ENCODE measurements around the gene RPS15. TPM values are rescaled to one million over a fixed set of nuclear protein-coding genes. Genes with fewer than 3 reads are reported as not detected.

The RPS15 gene
- total RNA-seq, 2 experiments from 2014 or later = 1,642 to 1,717 TPM

- ChIA-PET CTCF (interaction anchor here (0.8 kb wide), 1 partner anchor 19 kb away, joined by 4 read pairs; no protein-coding TSS in a partner anchor), POLR2A (interaction anchor here (0.8 kb wide), 1 partner anchor 178 kb away, joined by 3 read pairs; the partner anchor contains the start of gene CIRBP)
- Mint-ChIP-seq H3K9me3 (no peaks in the 10 kb centered on the region), H3K4me1 (ENCODE audit: low read depth) (peaks cover 20% of the 10 kb centered on the region), H3K27me3 (peaks cover 35% of the 10 kb centered on the region), H3K36me3 (peaks cover 9% of the 10 kb centered on the region), H3K4me3 (peak overlapping the region; percentile 5), H3K27ac (no peak overlapping the region)
- intact Hi-C loops (cut with micrococcal nuclease) = loop anchor here (5.0 kb wide), 1 partner anchor 65 kb away; the partner anchor contains the start of gene ADAMTSL5
- DNase-seq = no peak
Measured at GRCh38 chr19:1446713-1447481, 8.7 kb downstream of the RPS15 start.

GRCh38 chr19:1447504-1447903, 9.3 kb downstream of the RPS15 start:
- DNase-seq = no peak
- CTCF ChIA-PET = interaction anchor here (1.3 kb wide), 1 partner anchor 18 kb away, joined by 5 read pairs; no protein-coding TSS in a partner anchor
- peaks cover 39% of the 10 kb centered on the region for H3K27me3 Mint-ChIP-seq
- H3K27ac Mint-ChIP-seq = no peak overlapping the region
- H3K4me1 Mint-ChIP-seq (ENCODE audit: low read depth) = peaks cover 15% of the 10 kb centered on the region
- H3K4me3 Mint-ChIP-seq = peak overlapping the region; percentile 5
- POLR2A ChIA-PET = interaction anchor here (0.8 kb wide), 1 partner anchor 178 kb away, joined by 3 read pairs; the partner anchor contains the start of gene CIRBP
- intact Hi-C loops (cut with micrococcal nuclease) = loop anchor here (5.0 kb wide), 1 partner anchor 65 kb away; the partner anchor contains the start of gene ADAMTSL5
- peaks cover 3% of the 10 kb centered on the region for H3K36me3 Mint-ChIP-seq
- no peaks in the 10 kb centered on the region for H3K9me3 Mint-ChIP-seq

- DNase-seq = no peak
- Mint-ChIP-seq H3K36me3 (no peaks in the 10 kb centered on the region), H3K4me3 (no peak overlapping the region), H3K4me1 (ENCODE audit: low read depth) (peaks cover 15% of the 10 kb centered on the region), H3K27ac (peak overlapping the region; percentile 9), H3K27me3 (peaks cover 44% of the 10 kb centered on the region), H3K9me3 (no peaks in the 10 kb centered on the region)
- intact Hi-C loops (cut with micrococcal nuclease) = loop anchor here (5.0 kb wide), 1 partner anchor 64 kb away; the partner anchor contains the start of gene ADAMTSL5
- ChIA-PET CTCF (interaction anchor here (1.3 kb wide), 1 partner anchor 18 kb away, joined by 5 read pairs; no protein-coding TSS in a partner anchor), POLR2A (no interaction called here)
Measured at GRCh38 chr19:1447944-1448343, 9.7 kb downstream of the RPS15 start.

- no peak for DNase-seq
Measured at GRCh38 chr19:1449467-1450442, 11.6 kb downstream of the RPS15 start, which contains the start of gene APC2. TSS of gene APC2 (plus strand) at chr19:1450121. CDS start at chr19:1453002, 2,881 bp downstream.

GRCh38 chr19:1450735-1451731, 12.8 kb downstream of the RPS15 start:
- POLR2A ChIA-PET = no interaction called here
- Mint-ChIP-seq H3K36me3 (no peaks in the 10 kb centered on the region), H3K27ac (no peak overlapping the region), H3K27me3 (peaks cover 59% of the 10 kb centered on the region), H3K9me3 (no peaks in the 10 kb centered on the region), H3K4me3 (no peak overlapping the region), H3K4me1 (ENCODE audit: low read depth) (peaks cover 21% of the 10 kb centered on the region)
- no peak for DNase-seq
- intact Hi-C loops (cut with micrococcal nuclease) = loop anchor here (10.0 kb wide), 1 partner anchor 314 kb away; no protein-coding TSS in a partner anchor
- CTCF ChIA-PET = no interaction called here

More at GRCh38 chr19:1449467-1450442, 11.6 kb downstream of the RPS15 start, which contains the start of gene APC2:
- no peaks in the 10 kb centered on the region for H3K9me3 Mint-ChIP-seq
- intact Hi-C loops (cut with micrococcal nuclease) = loop anchor here (5.0 to 10.0 kb wide), 2 partner anchors 63 to 315 kb away; partner anchors contain the start of gene ADAMTSL5
- peaks cover 17% of the 10 kb centered on the region for H3K4me1 Mint-ChIP-seq (ENCODE audit: low read depth)
- ChIA-PET POLR2A (no interaction called here), CTCF (interaction anchor here (0.6 kb wide), 1 partner anchor 65 kb away, joined by 4 read pairs; no protein-coding TSS in a partner anchor)
- H3K4me3 Mint-ChIP-seq = peak within 1 kb of the TSS; percentile 3
- peaks cover 50% of the 10 kb centered on the region for H3K27me3 Mint-ChIP-seq
- no peak within 1 kb of the TSS for H3K27ac Mint-ChIP-seq
- no peaks in the 10 kb centered on the region for H3K36me3 Mint-ChIP-seq

- no peak for DNase-seq
- no peaks in the 10 kb centered on the region for H3K36me3 Mint-ChIP-seq
- H3K4me1 Mint-ChIP-seq (ENCODE audit: low read depth) = peaks cover 21% of the 10 kb centered on the region
- no peak overlapping the region for H3K27ac Mint-ChIP-seq
- H3K27me3 Mint-ChIP-seq = peaks cover 61% of the 10 kb centered on the region
- no peaks in the 10 kb centered on the region for H3K9me3 Mint-ChIP-seq
- CTCF ChIA-PET = no interaction called here
- intact Hi-C loops (cut with micrococcal nuclease) = loop anchor here (10.0 kb wide), 1 partner anchor 313 kb away; no protein-coding TSS in a partner anchor
- no peak overlapping the region for H3K4me3 Mint-ChIP-seq
- POLR2A ChIA-PET = no interaction called here
Measured at GRCh38 chr19:1451916-1452801, 14.0 kb downstream of the RPS15 start.

- H3K4me3 Mint-ChIP-seq = no peak overlapping the region
- no peak overlapping the region for H3K27ac Mint-ChIP-seq
- ChIA-PET CTCF (interaction anchor here (2.4 kb wide), 1 partner anchor 13 kb away, joined by 14 read pairs; no protein-coding TSS in a partner anchor), POLR2A (no interaction called here)
- H3K4me1 Mint-ChIP-seq (ENCODE audit: low read depth) = peaks cover 21% of the 10 kb centered on the region
- DNase-seq = no peak
- no peaks in the 10 kb centered on the region for H3K36me3 Mint-ChIP-seq
- peaks cover 60% of the 10 kb centered on the region for H3K27me3 Mint-ChIP-seq
- no peaks in the 10 kb centered on the region for H3K9me3 Mint-ChIP-seq
- intact Hi-C loops (cut with micrococcal nuclease) = loop anchor here (10.0 kb wide), 1 partner anchor 312 kb away; no protein-coding TSS in a partner anchor
Measured at GRCh38 chr19:1452802-1453524, 14.8 kb downstream of the RPS15 start.

DNA sequence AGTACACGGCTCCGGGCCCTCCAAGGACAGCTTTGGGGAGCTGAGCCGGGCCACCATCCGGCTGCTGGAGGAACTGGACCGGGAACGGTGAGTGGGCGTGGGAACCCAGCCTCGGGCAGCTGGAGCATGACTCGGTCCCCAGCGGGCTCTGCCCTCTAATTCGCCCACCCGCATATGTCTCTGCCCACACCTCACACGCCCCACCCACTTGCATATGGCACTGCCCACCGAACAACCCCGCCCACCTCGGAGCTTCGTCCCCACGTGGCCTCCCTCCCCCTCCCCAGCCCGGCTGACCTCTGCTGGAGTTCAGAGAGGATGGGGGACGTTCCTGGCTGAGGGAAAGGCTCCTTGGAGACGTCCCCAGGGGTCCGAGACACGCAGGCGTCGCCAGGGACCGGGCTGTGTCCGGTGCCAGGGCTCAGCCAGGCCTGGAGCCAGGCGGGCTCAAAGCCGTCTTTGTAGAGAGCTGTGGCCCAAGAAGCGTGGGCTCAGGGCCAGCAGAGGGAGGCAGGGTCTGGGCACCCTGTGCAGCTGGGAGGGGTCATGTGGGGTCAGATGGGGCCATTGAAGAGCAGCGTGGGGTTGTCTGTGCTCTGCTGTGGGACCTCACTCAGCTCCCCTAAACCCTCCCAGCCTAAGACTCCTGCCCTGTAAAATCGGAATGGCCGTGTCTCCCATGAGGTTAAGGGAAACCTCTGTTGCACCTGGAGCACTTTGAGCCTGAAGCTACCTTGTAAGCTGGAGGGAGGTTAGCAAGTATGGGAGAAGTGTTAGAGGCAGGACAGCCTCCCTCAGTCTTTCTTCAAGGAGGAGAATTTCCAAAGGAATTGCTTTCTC, 15.5 kb downstream of the RPS15 start:
- intact Hi-C loops (cut with micrococcal nuclease) = loop anchor here (10.0 kb wide), 1 partner anchor 311 kb away; no protein-coding TSS in a partner anchor
- Mint-ChIP-seq H3K36me3 (no peaks in the 10 kb centered on the region), H3K9me3 (no peaks in the 10 kb centered on the region), H3K27me3 (peaks cover 60% of the 10 kb centered on the region), H3K4me3 (no peak overlapping the region), H3K27ac (no peak overlapping the region), H3K4me1 (ENCODE audit: low read depth) (peaks cover 24% of the 10 kb centered on the region)
- no peak for DNase-seq
- ChIA-PET CTCF (interaction anchor here (0.7 to 2.4 kb wide), 3 partner anchors 8 to 18 kb away, joined by 3 to 14 read pairs (median 3); no protein-coding TSS in a partner anchor), POLR2A (no interaction called here)

- no peak for DNase-seq
- ChIA-PET CTCF (interaction anchor here (0.6 to 2.4 kb wide), 4 partner anchors 10 to 556 kb away, joined by 3 to 14 read pairs (median 5); no protein-coding TSS in a partner anchor), POLR2A (interaction anchor here (1.7 kb wide), 1 partner anchor 17 kb away, joined by 7 read pairs; no protein-coding TSS in a partner anchor)
- Mint-ChIP-seq H3K4me1 (ENCODE audit: low read depth) (peaks cover 25% of the 10 kb centered on the region), H3K4me3 (no peak overlapping the region), H3K27me3 (peaks cover 57% of the 10 kb centered on the region), H3K9me3 (no peaks in the 10 kb centered on the region), H3K27ac (no peak overlapping the region), H3K36me3 (no peaks in the 10 kb centered on the region)
- intact Hi-C loops (cut with micrococcal nuclease) = loop anchor here (5.0 to 10.0 kb wide), 2 partner anchors 37 to 310 kb away; partner anchors contain the start of genes PCSK4 and REEP6
Measured at GRCh38 chr19:1455002-1455335, 16.8 kb downstream of the RPS15 start.
